ENCODE results near the gene CPNE5. TPM values are rescaled to one million over a fixed set of nuclear protein-coding genes. Genes with fewer than 3 reads are reported as not detected.

CPNE5 gene
- total and polyA plus RNA-seq, 10 donors: 9.5 to 33.4 (median 19.3) TPM

- intact Hi-C loops (cut with DNase I; ENCODE audit: low total_unique reads): no loop called here
- 88 to 92% (median 91%) methylated on average over 11 to 12 of the region's 12 CpGs for WGBS, 5 donors
- Histone ChIP-seq H3K36me3 (peaks cover 0 to 12% (median 0%) of the 10 kb centered on the region in 6 donors), H3K27me3 (replicated peaks in 1 of 7) (no peaks in the 10 kb centered on the region), H3K9me3 (no peaks in the 10 kb centered on the region), H3K27ac (no peak overlapping the region), H3K4me1 (peaks cover 13 to 52% (median 32%) of the 10 kb centered on the region in 6 donors), H3K4me3 (no peak overlapping the region)
- TF ChIP-seq CTCF (IDR thresholded peaks at IDR 0.05 in 8 of 11, conservative IDR thresholded peaks at IDR 0.05 in 3 of 11) (no peak), POLR2AphosphoS5 (IDR thresholded peaks at IDR 0.05) (no peak), POLR2A (IDR thresholded peaks at IDR 0.05) (no peak)
- DNase-seq: peak; percentile 47
Measured at GRCh38 chr6:36731622-36732310, 107.5 kb downstream of the CPNE5 start.

DNA sequence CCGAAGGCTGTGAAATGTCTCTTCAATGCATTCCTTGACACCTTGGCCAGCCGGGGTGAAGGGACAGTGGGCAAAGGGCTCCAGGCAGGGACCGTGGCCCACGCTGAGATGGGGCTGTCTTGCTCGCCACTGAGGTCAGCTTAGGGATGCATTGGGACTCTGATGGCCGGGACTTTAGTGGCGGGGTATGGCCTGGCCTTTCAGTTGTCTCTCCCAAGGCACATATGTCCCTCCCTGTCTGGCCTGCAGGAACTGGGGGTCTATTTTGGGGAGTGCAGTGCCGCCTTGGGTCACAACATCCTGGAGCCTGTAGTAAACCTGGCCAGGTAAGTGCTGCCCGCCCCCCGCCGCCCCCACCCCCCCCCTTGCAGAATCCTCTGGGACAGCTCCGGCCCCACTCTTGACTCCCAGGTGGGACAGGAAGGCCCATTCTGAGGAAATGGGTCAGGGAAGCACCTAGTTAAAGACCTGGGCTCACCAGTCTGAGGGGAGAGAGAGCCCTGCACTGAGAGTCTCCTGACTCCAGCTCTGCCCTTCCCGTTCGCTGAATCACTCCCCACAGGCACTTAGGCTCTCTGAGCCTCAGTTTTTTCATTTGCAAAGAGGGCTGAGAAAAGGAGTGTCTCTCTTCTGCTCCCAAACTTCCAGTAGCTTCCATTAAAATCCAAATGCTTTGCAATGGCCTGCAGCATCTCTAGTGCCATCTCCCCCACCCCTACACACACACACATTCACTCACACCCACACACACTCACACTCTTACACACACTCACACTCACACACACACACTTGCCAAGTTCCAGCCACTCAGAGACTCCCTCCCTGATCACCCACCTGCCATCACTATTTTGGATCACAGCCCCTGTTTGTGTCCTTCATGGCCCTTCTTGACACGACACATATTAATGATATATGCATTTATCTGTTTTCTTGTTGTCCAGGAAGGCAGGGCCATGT, 108.5 kb downstream of the CPNE5 start:
- H3K4me3 ChIP-seq: no peak overlapping the region
- peaks cover 0 to 12% (median 0%) of the 10 kb centered on the region in 6 donors for H3K36me3 ChIP-seq
- no peaks in the 10 kb centered on the region for H3K27me3 ChIP-seq (replicated peaks in 1 of 7)
- H3K4me1 ChIP-seq: peaks cover 9 to 52% (median 26%) of the 10 kb centered on the region in 6 donors
- H3K27ac ChIP-seq: no peak overlapping the region
- 84 to 95% (median 89%) methylated on average over 13 to 15 of the region's 15 CpGs for WGBS, 5 donors
- no peaks in the 10 kb centered on the region for H3K9me3 ChIP-seq
- intact Hi-C loops (cut with DNase I; ENCODE audit: low total_unique reads): no loop called here
- no peak for TF ChIP-seq POLR2A (IDR thresholded peaks at IDR 0.05)
- TF ChIP-seq POLR2AphosphoS5 (IDR thresholded peaks at IDR 0.05): no peak
- TF ChIP-seq CTCF (IDR thresholded peaks at IDR 0.05 in 8 of 11, conservative IDR thresholded peaks at IDR 0.05 in 3 of 11): no peak
- peak; percentile 28 for DNase-seq

- no peaks in the 10 kb centered on the region for H3K9me3 ChIP-seq
- H3K4me1 ChIP-seq: peaks cover 0 to 52% (median 11%) of the 10 kb centered on the region in 6 donors
- DNase-seq: no peak
- TF ChIP-seq POLR2AphosphoS5 (IDR thresholded peaks at IDR 0.05) (no peak), POLR2A (IDR thresholded peaks at IDR 0.05) (no peak), CTCF (IDR thresholded peaks at IDR 0.05 in 8 of 11, conservative IDR thresholded peaks at IDR 0.05 in 3 of 11) (no peak)
- WGBS, 5 donors: 29 to 44% (median 40%) methylated on average over 3 of the region's 3 CpGs
- intact Hi-C loops (cut with DNase I; ENCODE audit: low total_unique reads): no loop called here
- no peak overlapping the region for H3K27ac ChIP-seq
- H3K27me3 ChIP-seq (replicated peaks in 1 of 7): no peaks in the 10 kb centered on the region
- peaks cover 0 to 16% (median 0%) of the 10 kb centered on the region in 6 donors for H3K36me3 ChIP-seq
- H3K4me3 ChIP-seq: no peak overlapping the region
Measured at GRCh38 chr6:36729161-36729524, 110.1 kb downstream of the CPNE5 start.

Data from spleen (tissue), 11 donors.